DND-41 (cell line): ENCODE measurements around the gene DENND11.

Experiments used
- ATAC-seq: fragments of 200-7000 bp; cut with Tn5 transposase; 3 replicates; pipeline ENCODE4 v1.9.1; 2021; ENCODE audit warnings: low read depth; ENCODE audit not compliant: insufficient read depth
- DNase-seq: peaks from one replicate; pipeline ENCODE4 v3.0.0-alpha.2; 2020
- H2AFZ ChIP-seq: 2 replicates; pipeline ENCODE4 v1.6.0; 2012; ENCODE audit warnings: low read depth, low read length
- H3K27ac ChIP-seq: 2 replicates; pipeline ENCODE4 v1.5.1; 2012; ENCODE audit warnings: low read length, inconsistent platforms
- H3K27me3 ChIP-seq: fragments of 200-600 bp; sonication (generic); 2 replicates; pipeline ENCODE4 v1.6.0; 2012; ENCODE audit warnings: low read length, mild to moderate bottlenecking, inconsistent platforms; ENCODE audit not compliant: insufficient read depth, poor library complexity
- H3K36me3 ChIP-seq: 2 replicates; pipeline ENCODE4 v1.5.1; 2012; ENCODE audit warnings: low read length, inconsistent platforms; ENCODE audit not compliant: insufficient read depth
- H3K4me1 ChIP-seq: 2 replicates; pipeline ENCODE4 v1.5.1; 2012; ENCODE audit warnings: mild to moderate bottlenecking, low read length; ENCODE audit not compliant: insufficient read depth
- H3K4me2 ChIP-seq: 2 replicates; pipeline ENCODE4 v1.6.0; 2012; ENCODE audit warnings: mild to moderate bottlenecking, moderate library complexity, low read length, inconsistent platforms; ENCODE audit not compliant: insufficient read depth
- H3K4me3 ChIP-seq, 2 experiments: fragments of 200-600 bp in 1 of 2; shearing (Covaris generic) in 1 of 2; 2 replicates each; pipeline ENCODE4 v1.5.1; 2012 to 2016; ENCODE audit warnings: inconsistent platforms in 2 of 2, low read length in 2 of 2, mild to moderate bottlenecking in 2 of 2, low read depth in 1 of 2, moderate library complexity in 1 of 2
- H3K79me2 ChIP-seq: 2 replicates; pipeline ENCODE4 v1.6.0; 2012; ENCODE audit warnings: low read length, inconsistent platforms; ENCODE audit not compliant: insufficient read depth
- H3K9ac ChIP-seq: 2 replicates; pipeline ENCODE4 v1.6.0; 2012; ENCODE audit warnings: low read depth, mild to moderate bottlenecking, inconsistent platforms, low read length, moderate library complexity
- H3K9me3 ChIP-seq: 2 replicates; pipeline ENCODE4 v1.5.1; 2012; ENCODE audit warnings: low read length, moderate library complexity, mild to moderate bottlenecking, inconsistent platforms; ENCODE audit not compliant: insufficient read depth, severe bottlenecking
- H4K20me1 ChIP-seq: 2 replicates; pipeline ENCODE4 v1.6.0; 2012; ENCODE audit warnings: low read length; ENCODE audit not compliant: insufficient read depth
- CTCF ChIP-seq: IDR thresholded peaks from 2 replicates; pipeline ENCODE4 v1.5.1; 2012; ENCODE audit warnings: borderline replicate concordance, low read length, moderate library complexity, mild to moderate bottlenecking; ENCODE audit not compliant: poor library complexity, severe bottlenecking; ENCODE audit errors: extremely low read depth
- EZH2 ChIP-seq: IDR thresholded peaks from 3 replicates; pipeline ENCODE4 v1.6.1; 2012; ENCODE audit warnings: borderline replicate concordance, low read depth, mild to moderate bottlenecking, moderate library complexity, low read length, inconsistent platforms; ENCODE audit not compliant: severe bottlenecking

DENND11 gene

GRCh38 chr7:141665208-141666035, 36.5 kb downstream of the DENND11 start:
- Histone ChIP-seq H2AFZ (no peak overlapping the region), H3K4me1 (peaks cover 11% of the 10 kb centered on the region; the same call in 1 of the 2 replicates), H3K79me2 (no peaks in the 10 kb centered on the region), H3K4me2 (no peak overlapping the region), H4K20me1 (no peaks in the 10 kb centered on the region), H3K27me3 (no peaks in the 10 kb centered on the region), H3K9ac (no peak overlapping the region), H3K9me3 (no peaks in the 10 kb centered on the region), H3K4me3 (no peak overlapping the region), H3K27ac (no peak overlapping the region), H3K36me3 (peaks cover 55% of the 10 kb centered on the region)
- no peak for TF ChIP-seq CTCF
- TF ChIP-seq EZH2, result no peak
- DNase-seq (no peak), ATAC-seq (no peak)

GRCh38 chr7:141664450-141664849, 37.5 kb downstream of the DENND11 start:
- no peak for DNase-seq
- Histone ChIP-seq H3K4me1 (peaks cover 11% of the 10 kb centered on the region; the same call in 1 of the 2 replicates), H3K9me3 (no peaks in the 10 kb centered on the region), H3K9ac (no peak overlapping the region), H3K27ac (no peak overlapping the region), H3K4me3 (no peak overlapping the region), H4K20me1 (no peaks in the 10 kb centered on the region), H2AFZ (no peak overlapping the region), H3K36me3 (peaks cover 65% of the 10 kb centered on the region), H3K79me2 (no peaks in the 10 kb centered on the region), H3K27me3 (no peaks in the 10 kb centered on the region), H3K4me2 (no peak overlapping the region)
- no peak for TF ChIP-seq CTCF
- TF ChIP-seq EZH2, result no peak
- ATAC-seq, result no peak

GRCh38 chr7:141663081-141663849, 38.7 kb downstream of the DENND11 start:
- H3K4me1 ChIP-seq, result peaks cover 11% of the 10 kb centered on the region; the same call in 1 of the 2 replicates
- no peaks in the 10 kb centered on the region for H4K20me1 ChIP-seq
- no peak overlapping the region for H3K9ac ChIP-seq
- no peaks in the 10 kb centered on the region for H3K79me2 ChIP-seq
- no peaks in the 10 kb centered on the region for H3K27me3 ChIP-seq
- ATAC-seq (peak; percentile 59), DNase-seq (no peak)
- H3K4me2 ChIP-seq, result no peak overlapping the region
- H3K9me3 ChIP-seq, result no peaks in the 10 kb centered on the region
- no peak overlapping the region for H2AFZ ChIP-seq
- H3K27ac ChIP-seq, result no peak overlapping the region; the same call in none of the 2 replicates
- peaks cover 70% of the 10 kb centered on the region for H3K36me3 ChIP-seq
- no peak overlapping the region for H3K4me3 ChIP-seq
- TF ChIP-seq EZH2, result no peak
- no peak for TF ChIP-seq CTCF
